H1 (cell line): ENCODE measurements around the gene RTCA. TPM values are rescaled to one million over a fixed set of nuclear protein-coding genes. Genes with fewer than 3 reads are reported as not detected.

Experiments used
- CTCF ChIA-PET: fragments of 300-600 bp; sonication (Branson Sonifier 250); formaldehyde crosslinking; loops from one replicate; lab custom pipeline; 2021; ENCODE audit not compliant: partially characterized antibody; lab: Charles Lee
- POLR2A ChIA-PET: fragments of 300-600 bp; sonication (Branson Sonifier 250); formaldehyde crosslinking; loops from one replicate; lab custom pipeline; 2021; ENCODE audit warnings: inconsistent platforms; ENCODE audit not compliant: partially characterized antibody; lab: Charles Lee
- DNase-seq, 2 experiments: peaks; one replicate each; pipeline versions ENCODE4 v3.0.0 to v3.0.0-alpha.2; 2010 to 2022; ENCODE audit warnings: low spot score in 2 of 2, low read depth in 1 of 2, mixed read lengths in 1 of 2
- FAIRE-seq: peaks from 2 replicates; lab custom pipeline; 2011; peaks lifted over from hg19 to GRCh38; lab: Jason Lieb, UNC
- H2AFZ ChIP-seq: 2 replicates; pipeline ENCODE4 v1.8.1; 2012; ENCODE audit warnings: low read length, inconsistent platforms
- H2AK5ac ChIP-seq: 2 replicates; pipeline ENCODE4 v1.6.1; 2013; ENCODE audit warnings: low read depth, low read length
- H2BK120ac ChIP-seq: replicated peaks from 2 replicates; pipeline ENCODE3; 2013; ENCODE audit warnings: low read depth, low read length, inconsistent platforms
- H2BK12ac ChIP-seq: 2 replicates; pipeline ENCODE4 v1.6.1; 2013; ENCODE audit warnings: low read depth, low read length
- H2BK15ac ChIP-seq: 2 replicates; pipeline ENCODE4 v1.6.1; 2013; ENCODE audit warnings: low read length
- H2BK20ac ChIP-seq: 2 replicates; pipeline ENCODE4 v1.6.1; 2013; ENCODE audit warnings: low read length
- H2BK5ac ChIP-seq: 2 replicates; pipeline ENCODE4 v1.6.1; 2013; ENCODE audit warnings: low read depth, low read length
- H3K14ac ChIP-seq: 2 replicates; pipeline ENCODE4 v1.6.1; 2013; ENCODE audit warnings: inconsistent platforms; ENCODE audit not compliant: insufficient read length
- H3K18ac ChIP-seq: 2 replicates; pipeline ENCODE4 v1.6.1; 2013; ENCODE audit warnings: low read length; ENCODE audit errors: extremely low read depth
- H3K23ac ChIP-seq: 2 replicates; pipeline ENCODE4 v1.6.1; 2013; ENCODE audit warnings: inconsistent platforms; ENCODE audit not compliant: insufficient read length
- H3K23me2 ChIP-seq: 2 replicates; pipeline ENCODE4 v1.6.1; 2013; ENCODE audit warnings: low read depth, low read length
- H3K27ac ChIP-seq: 2 replicates; pipeline ENCODE4 v1.6.1; 2011; ENCODE audit warnings: low read depth, low read length, inconsistent platforms
- H3K27me3 ChIP-seq, 4 experiments: replicated peaks in 1 of 4; 1 replicate in 1 of 4; 2 replicates in 3 of 4; pipeline versions ENCODE4 v1.6.1 to v1.8.1; 2011 to 2013; ENCODE audit warnings: low read length in 3 of 4, mild to moderate bottlenecking in 3 of 4, inconsistent platforms in 2 of 4, mixed read lengths in 2 of 4, moderate library complexity in 1 of 4; ENCODE audit not compliant: control insufficient read depth in 3 of 4, insufficient read depth in 3 of 4; ENCODE audit errors: extremely low read depth in 1 of 4
- H3K36me3 ChIP-seq, 4 experiments: 2 replicates each; pipeline versions ENCODE4 v1.6.1 to v1.8.1; 2011 to 2013; ENCODE audit warnings: mild to moderate bottlenecking in 4 of 4, low read length in 3 of 4, moderate library complexity in 2 of 4, control low read depth in 1 of 4, inconsistent platforms in 1 of 4; ENCODE audit not compliant: insufficient read depth in 4 of 4, control insufficient read depth in 2 of 4
- H3K4ac ChIP-seq: replicated peaks from 2 replicates; pipeline ENCODE3; 2013; ENCODE audit warnings: low read length, low read depth, mixed read lengths, inconsistent platforms; ENCODE audit not compliant: insufficient read length
- H3K4me1 ChIP-seq, 4 experiments: replicated peaks in 1 of 4; 1 replicate in 1 of 4; 2 replicates in 3 of 4; pipeline versions ENCODE4 v1.6.1 to v1.8.1; 2011 to 2013; ENCODE audit warnings: low read length in 3 of 4, inconsistent platforms in 2 of 4, mixed read lengths in 1 of 4; ENCODE audit not compliant: insufficient read depth in 4 of 4, control insufficient read depth in 3 of 4
- H3K4me2 ChIP-seq, 2 experiments: 2 replicates each; pipeline versions ENCODE4 v1.6.1 to v1.8.1; 2011 to 2013; ENCODE audit warnings: low read depth in 2 of 2, low read length in 2 of 2, control low read depth in 1 of 2, inconsistent platforms in 1 of 2, mild to moderate bottlenecking in 1 of 2; ENCODE audit not compliant: insufficient read depth in 1 of 2
- H3K4me3 ChIP-seq, 4 experiments: fragments of 200-600, 300-600 bp in 1 of 4; sonication (generic), shearing (Covaris generic), sonication (Bioruptor Twin) in 1 of 4; 2 replicates each; pipeline versions ENCODE4 v1.5.1 to v1.8.1; 2011 to 2016; ENCODE audit warnings: low read length in 4 of 4, low read depth in 3 of 4, control low read depth in 2 of 4, inconsistent platforms in 2 of 4, mild to moderate bottlenecking in 2 of 4, mixed read lengths in 1 of 4, moderate library complexity in 1 of 4; ENCODE audit not compliant: insufficient read depth in 2 of 4; ENCODE audit errors: extremely low read depth in 1 of 4
- H3K56ac ChIP-seq: replicated peaks from 2 replicates; pipeline ENCODE3; 2013; ENCODE audit warnings: low read depth, mild to moderate bottlenecking, mixed read lengths, low read length, inconsistent platforms; ENCODE audit not compliant: insufficient read length
- H3K79me1 ChIP-seq: 2 replicates; pipeline ENCODE4 v1.6.1; 2013; ENCODE audit warnings: low read depth, low read length, control low read depth
- H3K79me2 ChIP-seq, 2 experiments: 2 replicates each; pipeline versions ENCODE4 v1.6.1 to v1.8.1; 2012 to 2013; ENCODE audit warnings: low read length in 2 of 2, mild to moderate bottlenecking in 2 of 2, inconsistent platforms in 1 of 2; ENCODE audit not compliant: insufficient read depth in 2 of 2, control insufficient read depth in 1 of 2
- H3K9ac ChIP-seq, 4 experiments: replicated peaks in 1 of 4; 1 replicate in 1 of 4; 2 replicates in 3 of 4; pipeline versions ENCODE4 v1.6.1 to v1.8.1; 2011 to 2013; ENCODE audit warnings: low read depth in 3 of 4, low read length in 3 of 4, control low read depth in 2 of 4, mild to moderate bottlenecking in 2 of 4, moderate library complexity in 2 of 4, inconsistent platforms in 1 of 4; ENCODE audit errors: extremely low read depth in 1 of 4
- H3K9me3 ChIP-seq, 2 experiments: 2 replicates each; pipeline versions ENCODE4 v1.6.1 to v1.8.1; 2012 to 2013; ENCODE audit warnings: mild to moderate bottlenecking in 2 of 2, moderate library complexity in 2 of 2, control low read depth in 1 of 2, inconsistent platforms in 1 of 2, low read depth in 1 of 2, low read length in 1 of 2, mixed read lengths in 1 of 2; ENCODE audit not compliant: insufficient read depth in 2 of 2
- H4K20me1 ChIP-seq, 2 experiments: replicated peaks in 1 of 2; 2 replicates each; pipeline versions ENCODE3 to v1.8.1; 2011 to 2013; ENCODE audit warnings: inconsistent platforms in 2 of 2, low read length in 2 of 2, mild to moderate bottlenecking in 1 of 2; ENCODE audit not compliant: insufficient read depth in 2 of 2, control insufficient read depth in 1 of 2
- H4K5ac ChIP-seq: 2 replicates; pipeline ENCODE4 v1.6.1; 2013; ENCODE audit warnings: low read length, low read depth, mixed read lengths, inconsistent platforms; ENCODE audit not compliant: insufficient read length
- H4K8ac ChIP-seq: 2 replicates; pipeline ENCODE4 v1.8.0; 2013; ENCODE audit warnings: mild to moderate bottlenecking, moderate library complexity, low read length, inconsistent platforms; ENCODE audit not compliant: insufficient read depth; ENCODE audit errors: extremely low read depth
- H4K91ac ChIP-seq: replicated peaks from 2 replicates; pipeline ENCODE3; 2013; ENCODE audit warnings: low read length, mixed read lengths, inconsistent platforms; ENCODE audit not compliant: insufficient read length
- CHD1 ChIP-seq: IDR thresholded peaks from 2 replicates; pipeline ENCODE4 v1.6.1; 2012; ENCODE audit warnings: low read depth, low read length, improper control_type of control experiment
- CHD2 ChIP-seq: IDR thresholded peaks from 2 replicates; pipeline ENCODE4 v1.6.1; 2012; ENCODE audit warnings: low read length, improper control_type of control experiment
- KDM1A ChIP-seq: fragments of 200-600, 300-600 bp; sonication (generic); IDR thresholded peaks from 2 replicates; pipeline ENCODE4 v1.7.1; 2016; ENCODE audit warnings: mild to moderate bottlenecking, low read length, borderline replicate concordance
- MAX ChIP-seq: IDR thresholded peaks from 2 replicates; pipeline ENCODE4 v1.6.1; 2012; ENCODE audit warnings: inconsistent platforms
- POLR2A ChIP-seq, 2 experiments: IDR thresholded peaks; 1 replicate in 1 of 2; 2 replicates in 1 of 2; pipeline ENCODE4 v1.6.1; 2011; ENCODE audit warnings: low read depth in 2 of 2, low read length in 2 of 2, mild to moderate bottlenecking in 2 of 2; ENCODE audit errors: control extremely low read depth in 1 of 2
- RFX5 ChIP-seq: IDR thresholded peaks from 2 replicates; pipeline ENCODE4 v1.6.1; 2011; ENCODE audit warnings: low read depth, low read length, improper control_type of control experiment, borderline replicate concordance
- YY1 ChIP-seq: IDR thresholded peaks from 2 replicates; pipeline ENCODE4 v1.6.1; 2011; ENCODE audit warnings: low read depth, mild to moderate bottlenecking, low read length
- ZNF274 ChIP-seq: IDR thresholded peaks from 2 replicates; pipeline ENCODE4 v1.7.0; 2012; ENCODE audit warnings: low read length, borderline replicate concordance; ENCODE audit errors: extremely low read depth
- WGBS, 2 experiments: shearing (Covaris generic) in 1 of 2; methylation state at CpG; one replicate each; pipeline versions ENCODE4 v1.1.6 to v1.1.7; 2013 to 2015; ENCODE audit warnings: low lambda C conversion rate in 2 of 2, mixed read lengths in 2 of 2, inconsistent platforms in 1 of 2, low coverage in 1 of 2, missing lambda C conversion rate in 1 of 2; ENCODE audit not compliant: insufficient replicate concordance in 2 of 2, insufficient coverage in 1 of 2, insufficient read length in 1 of 2; ENCODE audit errors: extremely low coverage in 1 of 2, missing lambda C conversion rate in 1 of 2; 5-methylcytosine and 5-hydroxymethylcytosine counted together
- polyA plus RNA-seq, 7 experiments: library from polyadenylated mRNA; depleted of rRNA in 3 of 7; stranded (reverse) in 5 of 7; unstranded in 2 of 7; fragments of >200 nt in 5 of 7; fragments of 200-250 nt in 2 of 7; gene quantifications; 1 replicate in 5 of 7; 2 replicates in 1 of 7; 4 replicates in 1 of 7; pipeline versions ENCODE4 v1.2.1 to v1.2.3, GENCODE V29; 2011 to 2013; ENCODE audit warnings: missing spikeins in 2 of 7, mixed read lengths in 2 of 7
- total RNA-seq: library from RNA; stranded (reverse); fragmentation: NEBNext Ultra II Directional; extraction: Animal tissue kit (Norgen Biotek cat#: 25700); gene quantifications from 2 replicates; pipeline ENCODE4 v1.2.1, GENCODE V29; 2021

Gene RTCA
- total and polyA plus RNA-seq, 2 of the 8 experiments (the other 6 are each of a cell fraction or from before 2014, with no cell fraction given) = 13.8 to 31.6 TPM

- Histone ChIP-seq H4K5ac (no peak overlapping the region), H3K4me1 (no peaks in the 10 kb centered on the region), H3K27me3 (no peaks in the 10 kb centered on the region), H2BK120ac (no peak overlapping the region), H2AFZ (no peak overlapping the region), H4K91ac (no peak overlapping the region), H2BK15ac (no peak overlapping the region), H2BK12ac (no peak overlapping the region), H3K23ac (no peak overlapping the region), H3K4me2 (no peak overlapping the region), H2BK5ac (no peak overlapping the region), H3K79me1 (no peaks in the 10 kb centered on the region; the same call in 1 of the 2 replicates), H3K27ac (no peak overlapping the region), H3K56ac (no peak overlapping the region), H2AK5ac (no peak overlapping the region), H4K8ac (no peak overlapping the region), H3K18ac (no peak overlapping the region), H3K14ac (no peak overlapping the region), H3K9ac (no peak overlapping the region), H3K9me3 (no peaks in the 10 kb centered on the region), H3K79me2 (peaks cover 0 to 31% of the 10 kb centered on the region in 2 experiments; a peak in 2 of 4 replicates), H4K20me1 (peaks cover 0 to 2% of the 10 kb centered on the region in 2 experiments), H3K4ac (no peak overlapping the region), H3K36me3 (peaks cover 0 to 11% (median 5%) of the 10 kb centered on the region in 4 experiments; a peak in 3 of 8 replicates), H2BK20ac (no peak overlapping the region), H3K23me2 (no peaks in the 10 kb centered on the region), H3K4me3 (no peak overlapping the region)
- ChIA-PET POLR2A (interaction anchor here (1.6 kb wide), 1 partner anchor 8 kb away, joined by 6 read pairs; the partner anchor contains the start of gene DBT), CTCF (interaction anchor here (0.7 to 1.1 kb wide), 2 partner anchors 219 to 225 kb away, joined by 3 read pairs; no protein-coding TSS in a partner anchor)
- FAIRE-seq (no peak), DNase-seq (no peak)
- 95% methylated on average over 4 of the region's 4 CpGs; no CpG with 5 or more reads in 1 of the 2 experiments for WGBS, 2 experiments
- TF ChIP-seq ZNF274 (no peak), YY1 (no peak), CHD1 (no peak), POLR2A (IDR thresholded peaks at IDR 0.05; ENCODE audit: control extremely low read depth in 1 of 2, low read depth in 2 of 2, low read length in 2 of 2) (no peak), MAX (no peak), KDM1A (no peak), CHD2 (no peak), RFX5 (no peak)
These were observed 25.4 kb upstream of the RTCA start for GRCh38 chr1:100240631-100241030.
